ENCODE results near the gene DNAJC2. TPM values are rescaled to one million over a fixed set of nuclear protein-coding genes. Genes with fewer than 3 reads are reported as not detected.

DNAJC2 gene
- total RNA-seq (ENCODE audit: low replicate concordance), result 8.3 and 17.1 TPM in 2 replicates

GRCh38 chr7:103344453-103345149, at the start of gene DNAJC2:
DNAJC2 (minus strand) TSS chr7:103344767; CDS start chr7:103344622, 145 bp downstream.

GRCh38 chr7:103347507-103348267, 3.1 kb upstream of the DNAJC2 start, which contains the start of gene PSMC2:
PSMC2 (plus strand) TSS chr7:103347643; CDS start chr7:103347712, 69 bp downstream.

GRCh38 chr7:103296901-103297836, 47.4 kb downstream of the DNAJC2 start, which contains the start of gene PMPCB:
PMPCB (plus strand) TSS chr7:103297435; CDS start chr7:103297460, 25 bp downstream.

Other genes starting within 250 kb of the DNAJC2 start
- 9.8 and 11.6 TPM in 2 replicates for gene NAPEPLD, start 195.7 kb downstream of the DNAJC2 start, total RNA-seq (ENCODE audit: low replicate concordance)
- 42.7 and 51.4 TPM in 2 replicates for gene PMPCB, start 47.3 kb downstream of the DNAJC2 start, total RNA-seq (ENCODE audit: low replicate concordance)
- gene PSMC2, start 2.9 kb upstream of the DNAJC2 start, total RNA-seq (ENCODE audit: low replicate concordance), result 191 and 215 TPM in 2 replicates
- gene SLC26A5, start 101.4 kb upstream of the DNAJC2 start, total RNA-seq (ENCODE audit: low replicate concordance), result not detected in 2 replicates